ENCODE results near the gene CCL14. TPM values are rescaled to one million over a fixed set of nuclear protein-coding genes. Genes with fewer than 3 reads are reported as not detected.
"Not testable (repeated sequence)": the region's sequence is repeated elsewhere in the genome, so short reads cannot be mapped to it uniquely, and the experiment has no call there.

CCL14 gene
- total and polyA plus RNA-seq, 5 experiments from 2014 or later = not detected

GRCh38 chr17:35953720-35954119, 32.8 kb downstream of the CCL14 start:
- Mint-ChIP-seq H3K4me3 (no peak overlapping the region), H3K36me3 (no peaks in the 10 kb centered on the region), H3K27me3 (peaks cover 0 to 12% (median 5%) of the 10 kb centered on the region in 5 donors), H3K27ac (no peak overlapping the region), H3K4me1 (peaks cover 0 to 2% (median 0%) of the 10 kb centered on the region in 4 donors), H3K9me3 (no peaks in the 10 kb centered on the region)
- DNase-seq = no peak
- POLR2A ChIA-PET = no interaction called here
- ATAC-seq = no peak

GRCh38 chr17:35949401-35949800, 37.1 kb downstream of the CCL14 start:
- H3K27me3 Mint-ChIP-seq = no peaks in the 10 kb centered on the region
- H3K4me1 Mint-ChIP-seq = peaks cover 0 to 2% (median under 1%) of the 10 kb centered on the region in 4 donors
- no peak for DNase-seq
- no peak overlapping the region for H3K4me3 Mint-ChIP-seq
- no peaks in the 10 kb centered on the region for H3K9me3 Mint-ChIP-seq
- H3K36me3 Mint-ChIP-seq = no peaks in the 10 kb centered on the region
- no peak for ATAC-seq
- H3K27ac Mint-ChIP-seq = no peak overlapping the region
- POLR2A ChIA-PET = interaction anchor here (0.6 kb wide), 1 partner anchor 126 kb away, joined by 5 read pairs; no protein-coding TSS in a partner anchor

GRCh38 chr17:35948092-35948491, 38.4 kb downstream of the CCL14 start:
- DNase-seq (no peak), ATAC-seq (no peak)
- H3K4me1 Mint-ChIP-seq = peaks cover 0 to 3% (median under 1%) of the 10 kb centered on the region in 4 donors
- no peak overlapping the region for H3K27ac Mint-ChIP-seq
- H3K36me3 Mint-ChIP-seq = no peaks in the 10 kb centered on the region
- POLR2A ChIA-PET = no interaction called here
- H3K9me3 Mint-ChIP-seq = no peaks in the 10 kb centered on the region
- H3K27me3 Mint-ChIP-seq = no peaks in the 10 kb centered on the region
- no peak overlapping the region for H3K4me3 Mint-ChIP-seq

GRCh38 chr17:35947156-35947585, 39.4 kb downstream of the CCL14 start:
- Mint-ChIP-seq H3K27me3 (no peaks in the 10 kb centered on the region), H3K9me3 (no peaks in the 10 kb centered on the region), H3K36me3 (no peaks in the 10 kb centered on the region), H3K27ac (no peak overlapping the region), H3K4me1 (peaks cover 0 to 9% (median 2%) of the 10 kb centered on the region in 4 donors), H3K4me3 (peak overlapping the region in 3 of 10 donors; percentile 6 to 41 (median 18))
- ATAC-seq (peak; percentile 79 to 80), DNase-seq (peak in 9 of 10 donors; percentile 20 to 70 (median 34))
- POLR2A ChIA-PET = no interaction called here

- DNase-seq = no peak
- Mint-ChIP-seq H3K4me3 (no peak overlapping the region), H3K27ac (peak overlapping the region in 1 of 10 donors; percentile 27), H3K4me1 (peaks cover 0 to 9% (median 2%) of the 10 kb centered on the region in 4 donors), H3K27me3 (no peaks in the 10 kb centered on the region), H3K36me3 (no peaks in the 10 kb centered on the region), H3K9me3 (no peaks in the 10 kb centered on the region)
- no peak for ATAC-seq
- POLR2A ChIA-PET = interaction anchor here (0.6 to 1.1 kb wide), 2 partner anchors 213 to 542 kb away, joined by 3 read pairs; partner anchors contain the start of genes RASL10B and ZNHIT3
Measured at GRCh38 chr17:35944151-35944550, 42.4 kb downstream of the CCL14 start.

- ATAC-seq = no peak
- POLR2A ChIA-PET = interaction anchor here (1.1 kb wide), 1 partner anchor 543 kb away, joined by 3 read pairs; the partner anchor contains the start of gene ZNHIT3
Measured at GRCh38 chr17:35943537-35943936, 43.0 kb downstream of the CCL14 start, which contains the start of gene LYZL6. TSS of gene LYZL6 (minus strand) at chr17:35943713. CDS start at chr17:35939356, 4,357 bp downstream.

GRCh38 chr17:35942588-35943186, 43.8 kb downstream of the CCL14 start:
- Mint-ChIP-seq H3K4me1 (peaks cover 0 to 9% (median 2%) of the 10 kb centered on the region in 4 donors), H3K27me3 (no peaks in the 10 kb centered on the region), H3K27ac (peak overlapping the region in 2 of 10 donors; percentile 4 to 31), H3K36me3 (no peaks in the 10 kb centered on the region), H3K9me3 (no peaks in the 10 kb centered on the region), H3K4me3 (no peak overlapping the region)
- ATAC-seq = no peak
- POLR2A ChIA-PET = no interaction called here
- no peak for DNase-seq

More at GRCh38 chr17:35943537-35943936, 43.0 kb downstream of the CCL14 start, which contains the start of gene LYZL6:
- peaks cover 0 to 9% (median 2%) of the 10 kb centered on the region in 4 donors for H3K4me1 Mint-ChIP-seq
- H3K4me3 Mint-ChIP-seq = no peak within 1 kb of the TSS
- no peak for DNase-seq
- peak within 1 kb of the TSS in 4 of 10 donors; percentile 4 to 31 (median 24) for H3K27ac Mint-ChIP-seq
- no peaks in the 10 kb centered on the region for H3K9me3 Mint-ChIP-seq
- no peaks in the 10 kb centered on the region for H3K27me3 Mint-ChIP-seq
- no peaks in the 10 kb centered on the region for H3K36me3 Mint-ChIP-seq

GRCh38 chr17:35938492-35938891, 48.0 kb downstream of the CCL14 start:
- ATAC-seq, H3K4me3 Mint-ChIP-seq, DNase-seq, H3K27me3 Mint-ChIP-seq, H3K36me3 Mint-ChIP-seq, H3K4me1 Mint-ChIP-seq, H3K27ac Mint-ChIP-seq, H3K9me3 Mint-ChIP-seq: not testable (repeated sequence)
- POLR2A ChIA-PET = interaction anchor here (0.7 kb wide), 1 partner anchor 255 kb away, joined by 5 read pairs; no protein-coding TSS in a partner anchor

- Mint-ChIP-seq H3K4me1 (peaks cover 0 to 2% (median 0%) of the 10 kb centered on the region in 4 donors), H3K4me3 (no peak overlapping the region), H3K36me3 (no peaks in the 10 kb centered on the region), H3K9me3 (no peaks in the 10 kb centered on the region), H3K27me3 (no peaks in the 10 kb centered on the region), H3K27ac (no peak overlapping the region)
- POLR2A ChIA-PET = no interaction called here
- ATAC-seq = no peak
- no peak for DNase-seq
Measured at GRCh38 chr17:35936063-35936462, 50.5 kb downstream of the CCL14 start.

- H3K27ac Mint-ChIP-seq = no peak overlapping the region
- POLR2A ChIA-PET = no interaction called here
- no peak for ATAC-seq
Measured at GRCh38 chr17:35934760-35935159, 51.8 kb downstream of the CCL14 start.

More at GRCh38 chr17:35934760-35935159, 51.8 kb downstream of the CCL14 start:
- H3K27me3 Mint-ChIP-seq = no peaks in the 10 kb centered on the region
- no peak for DNase-seq
- no peaks in the 10 kb centered on the region for H3K36me3 Mint-ChIP-seq
- H3K4me3 Mint-ChIP-seq = no peak overlapping the region
- no peaks in the 10 kb centered on the region for H3K9me3 Mint-ChIP-seq
- H3K4me1 Mint-ChIP-seq = peaks cover 7 to 15% (median 11%) of the 10 kb centered on the region in 4 donors

Other genes with a start within 250 kb of the CCL14 start
- under 1 TPM; 0.33 to 0.36 TPM for gene GAS2L2, start 233.5 kb downstream of the CCL14 start, total RNA-seq
- gene GAS2L2, start 233.5 kb downstream of the CCL14 start, polyA plus RNA-seq = not detected
- under 1 TPM in 1 of 2 experiments, not detected in 1; 0.38 TPM for gene C17orf50, start 225.8 kb downstream of the CCL14 start, total RNA-seq
- 1 to 10 TPM in 1 of 3 donors, under 1 TPM in 2; 0.20 to 2.1 (median 0.67) TPM for gene C17orf50, start 225.8 kb downstream of the CCL14 start, polyA plus RNA-seq
- gene MMP28, start 191.1 kb downstream of the CCL14 start, total RNA-seq = 10 to 100 TPM; 15.0 to 15.2 TPM
- 10 to 100 TPM; 10.0 to 30.1 (median 13.4) TPM for gene MMP28, start 191.1 kb downstream of the CCL14 start, polyA plus RNA-seq
- 100 to 1,000 TPM; 271 TPM for gene TAF15, start 177.2 kb downstream of the CCL14 start, total RNA-seq
- 10 to 100 TPM; 15.0 to 20.2 (median 19.9) TPM for gene TAF15, start 177.2 kb downstream of the CCL14 start, polyA plus RNA-seq
- 1 to 10 TPM; 1.2 TPM for gene HEATR9, start 117.8 kb downstream of the CCL14 start, total RNA-seq
- gene HEATR9, start 117.8 kb downstream of the CCL14 start, polyA plus RNA-seq = under 1 TPM in 1 of 3 donors, not detected in 2; 0.07 TPM
- 10 to 100 TPM; 84.3 to 87.4 TPM for gene CCL5, start 106.4 kb downstream of the CCL14 start, total RNA-seq
- gene CCL5, start 106.4 kb downstream of the CCL14 start, polyA plus RNA-seq = 1,000 to 10,000 TPM in 1 of 3 donors, 10 to 100 TPM in 2; 41.5 to 1,286 (median 63.8) TPM
- under 1 TPM in 1 of 2 experiments, not detected in 1; 0.41 TPM for gene RDM1, start 56.0 kb downstream of the CCL14 start, total RNA-seq
- 1 to 10 TPM in 1 of 3 donors, under 1 TPM in 1, not detected in 1; 0.32 to 2.7 TPM for gene RDM1, start 56.0 kb downstream of the CCL14 start, polyA plus RNA-seq
- not detected for gene LYZL6, start 43.0 kb downstream of the CCL14 start, total RNA-seq
- gene LYZL6, start 43.0 kb downstream of the CCL14 start, polyA plus RNA-seq = not detected
- not detected for gene CCL16, start 5.2 kb downstream of the CCL14 start, total RNA-seq
- not detected for gene CCL16, start 5.2 kb downstream of the CCL14 start, polyA plus RNA-seq
- not detected for gene CCL15, start 14.8 kb upstream of the CCL14 start, total RNA-seq
- gene CCL15, start 14.8 kb upstream of the CCL14 start, polyA plus RNA-seq = not detected
- not detected for gene CCL23, start 31.2 kb upstream of the CCL14 start, total RNA-seq
- gene CCL23, start 31.2 kb upstream of the CCL14 start, polyA plus RNA-seq = not detected
- gene CCL18, start 77.5 kb upstream of the CCL14 start, total RNA-seq = not detected
- not detected for gene CCL18, start 77.5 kb upstream of the CCL14 start, polyA plus RNA-seq
- 1 to 10 TPM; 1.6 to 2.6 TPM for gene CCL3, start 103.4 kb upstream of the CCL14 start, total RNA-seq
- 10 to 100 TPM in 1 of 3 donors, not detected in 2; 10.9 TPM for gene CCL3, start 103.4 kb upstream of the CCL14 start, polyA plus RNA-seq
- gene CCL4, start 117.1 kb upstream of the CCL14 start, total RNA-seq = 1 to 10 TPM; 2.9 to 4.3 TPM
- gene CCL4, start 117.1 kb upstream of the CCL14 start, polyA plus RNA-seq = 100 to 1,000 TPM in 1 of 3 donors, 1 to 10 TPM in 2; 2.9 to 219 (median 3.9) TPM
- 10 to 100 TPM; 13.4 to 15.3 TPM for gene TBC1D3B, start 189.9 kb upstream of the CCL14 start, total RNA-seq
- gene TBC1D3B, start 189.9 kb upstream of the CCL14 start, polyA plus RNA-seq = not detected
- 1 to 10 TPM in 1 of 2 experiments, under 1 TPM in 1; 0.77 to 3.0 TPM for gene CCL3L1, start 210.0 kb upstream of the CCL14 start, total RNA-seq
- 10 to 100 TPM in 1 of 3 donors, not detected in 2; 34.9 TPM for gene CCL3L1, start 210.0 kb upstream of the CCL14 start, polyA plus RNA-seq
- 1 to 10 TPM; 1.5 to 2.1 TPM for gene CCL4L2, start 224.3 kb upstream of the CCL14 start, total RNA-seq
- 10 to 100 TPM in 1 of 3 donors, under 1 TPM in 1, not detected in 1; 0.59 to 58.5 TPM for gene CCL4L2, start 224.3 kb upstream of the CCL14 start, polyA plus RNA-seq